Left cardiac atrium (tissue), 4 donors: Measurements from ENCODE around the gene MAPK1. TPM values are rescaled to one million over a fixed set of nuclear protein-coding genes. Genes with fewer than 3 reads are reported as not detected.
"Not testable (repeated sequence)": the region's sequence is repeated elsewhere in the genome, so short reads cannot be mapped to it uniquely, and the experiment has no call there.

Experiments used
- ATAC-seq, 2 donors: fragments of 200-7000 bp; cut with Tn5 transposase; one replicate each; pipeline ENCODE4 v1.9.1; 2020; ENCODE audit warnings: mild to moderate bottlenecking in 2 of 2, moderate library complexity in 2 of 2
- DNase-seq: peaks from one replicate; pipeline ENCODE4 v3.0.0-alpha.2; 2020
- intact Hi-C, 2 donors: fragments of 100-400 bp; cut with DNase I; formaldehyde crosslinking; loops; one replicate each; pipeline versions ENCODE4 v1.14.1 to v1.15.1; 2022 to 2023
- total RNA-seq, 2 donors: library from RNA; stranded (reverse); fragmentation: NEBNext Ultra II Directional; extraction: Animal tissue kit (Norgen Biotek cat#: 25700); gene quantifications; one replicate each; pipeline ENCODE4 v1.2.1, GENCODE V29; 2021
- donor health status: DM: no; HTN: yes; CAD: no.
- donor health status: DM: no; HTN: yes; CAD: no; lungs with severe emphysema.
- donor health status: DM: yes; HTN: yes; CAD: no.
- donor health status: Dilated cardiomyopathy.

MAPK1 gene
- total RNA-seq, 2 donors from 2014 or later, result 98.3 to 104 TPM

GRCh38 chr22:21829523-21829922 lies 37.9 kb downstream of the MAPK1 start:
- DNase-seq, result no peak

GRCh38 chr22:21828268-21828638 lies 39.2 kb downstream of the MAPK1 start:
- intact Hi-C loops, result no loop called here
- ATAC-seq (no peak), DNase-seq (no peak)

More at GRCh38 chr22:21829523-21829922, 37.9 kb downstream of the MAPK1 start:
- intact Hi-C loops, result no loop called here
- no peak for ATAC-seq

- DNase-seq, result no peak
- intact Hi-C loops, result no loop called here
- no peak for ATAC-seq
Observed at GRCh38 chr22:21827628-21828267, 39.7 kb downstream of the MAPK1 start.

GRCh38 chr22:21826204-21826603 lies 41.2 kb downstream of the MAPK1 start:
- ATAC-seq, result no peak
- intact Hi-C loops, result no loop called here
- DNase-seq, result no peak

GRCh38 chr22:21824962-21825361 lies 42.5 kb downstream of the MAPK1 start:
- DNase-seq, intact Hi-C loops, ATAC-seq: not testable (repeated sequence)

GRCh38 chr22:21824445-21824912 lies 43.0 kb downstream of the MAPK1 start:
- DNase-seq, result no peak
- no peak for ATAC-seq
- intact Hi-C loops, result no loop called here

GRCh38 chr22:21823740-21824444 lies 43.6 kb downstream of the MAPK1 start:
- ATAC-seq, result peak; percentile 19 to 42
- no peak for DNase-seq
- intact Hi-C loops, result no loop called here

- ATAC-seq, result no peak
- no peak for DNase-seq
- intact Hi-C loops, result no loop called here
Observed at GRCh38 chr22:21819183-21819770, 48.2 kb downstream of the MAPK1 start.

- intact Hi-C loops, result no loop called here
- DNase-seq (no peak), ATAC-seq (no peak)
Observed at GRCh38 chr22:21818487-21819182, 48.8 kb downstream of the MAPK1 start.

GRCh38 chr22:21817497-21817853 lies 50.0 kb downstream of the MAPK1 start:
- intact Hi-C loops, result not testable (repeated sequence)

GRCh38 chr22:21816787-21817496 lies 50.5 kb downstream of the MAPK1 start:
- no peak for DNase-seq
- peak; percentile 88 to 89 for ATAC-seq
- intact Hi-C loops, result no loop called here

More at GRCh38 chr22:21817497-21817853, 50.0 kb downstream of the MAPK1 start:
- not testable (repeated sequence) for ATAC-seq, DNase-seq

GRCh38 chr22:21816472-21816786 lies 51.0 kb downstream of the MAPK1 start:
- ATAC-seq (no peak), DNase-seq (no peak)
- intact Hi-C loops, result no loop called here

GRCh38 chr22:21815958-21816357 lies 51.5 kb downstream of the MAPK1 start:
- intact Hi-C loops, result no loop called here
- ATAC-seq, result no peak
- no peak for DNase-seq

GRCh38 chr22:21815357-21815756 lies 52.1 kb downstream of the MAPK1 start:
- intact Hi-C loops, result no loop called here
- DNase-seq (no peak), ATAC-seq (no peak)

GRCh38 chr22:21811982-21812381 lies 55.5 kb downstream of the MAPK1 start:
- DNase-seq, result no peak
- intact Hi-C loops, result no loop called here
- no peak for ATAC-seq

- DNase-seq, result no peak
- intact Hi-C loops, result no loop called here
- ATAC-seq, result no peak
Observed at GRCh38 chr22:21807544-21808529, 59.6 kb downstream of the MAPK1 start.

- DNase-seq, ATAC-seq, intact Hi-C loops: not testable (repeated sequence)
Observed at GRCh38 chr22:21805325-21805724, 62.1 kb downstream of the MAPK1 start.

- intact Hi-C loops, result no loop called here
- no peak for DNase-seq
- no peak for ATAC-seq
Observed at GRCh38 chr22:21803811-21804249, 63.6 kb downstream of the MAPK1 start.
